GM12878 (cell line): ENCODE results near the gene C22orf31.

ENCODE experiments used
- JUNB ChIP-seq: IDR thresholded peaks from 2 replicates; pipeline ENCODE4 v1.6.1; 2016; ENCODE audit warnings: antibody characterized with exemption, mild to moderate bottlenecking
- MYC ChIP-seq: IDR thresholded peaks from 2 replicates; pipeline ENCODE4 v1.6.1; 2011; ENCODE audit warnings: mild to moderate bottlenecking, low read length, moderate library complexity, inconsistent platforms; ENCODE audit not compliant: insufficient read depth, insufficient replicate concordance, insufficient read length, severe bottlenecking
- PBX3 ChIP-seq: IDR thresholded peaks from 2 replicates; pipeline ENCODE4 v1.6.1; 2011; ENCODE audit warnings: mild to moderate bottlenecking, low read depth, low read length, moderate library complexity; ENCODE audit not compliant: insufficient replicate concordance

GRCh38 chr22:29082826-29083545 is 21.4 kb upstream of the C22orf31 start:
- TF ChIP-seq PBX3: no peak
- no peak for TF ChIP-seq MYC
- no peak for TF ChIP-seq JUNB
